HL-60 (cell line): ENCODE results near the gene POC1B.

Experiments
- CTCF ChIP-seq: IDR thresholded peaks from one replicate; pipeline ENCODE4 v1.5.1; 2011; ENCODE audit warnings: low read length, control low read depth, inconsistent platforms; ENCODE audit not compliant: insufficient read depth
- GABPA ChIP-seq: IDR thresholded peaks from 2 replicates; pipeline ENCODE4 v1.6.1; 2012; ENCODE audit warnings: low read depth
- REST ChIP-seq: IDR thresholded peaks from 2 replicates; pipeline ENCODE4 v1.6.1; 2012; ENCODE audit warnings: low read depth; ENCODE audit not compliant: insufficient replicate concordance

- no peak for TF ChIP-seq CTCF
- TF ChIP-seq REST: no peak
- no peak for TF ChIP-seq GABPA
These were observed 56.5 kb downstream of the POC1B start for GRCh38 chr12:89469361-89469760.
